NCI-H128 (cell line): ENCODE results near the gene PPP1R16B.

Source experiments
- DNase-seq: peaks from one replicate; lab custom pipeline; 2025; ENCODE audit not compliant: unreplicated experiment; lab: John Stamatoyannopoulos, UW

Gene PPP1R16B

GRCh38 chr20:38825901-38826625 is 20.6 kb downstream of the PPP1R16B start:
- peak; percentile 60 for DNase-seq

- no peak for DNase-seq
These were observed 22.3 kb downstream of the PPP1R16B start for GRCh38 chr20:38827770-38828281.

GRCh38 chr20:38828514-38829295 is 23.2 kb downstream of the PPP1R16B start:
- DNase-seq = no peak

- DNase-seq = no peak
These were observed 23.9 kb downstream of the PPP1R16B start for GRCh38 chr20:38829296-38829875.

- no peak for DNase-seq
These were observed 24.9 kb downstream of the PPP1R16B start for GRCh38 chr20:38830356-38830755.

GRCh38 chr20:38831049-38831691 is 25.7 kb downstream of the PPP1R16B start:
- no peak for DNase-seq

- DNase-seq = no peak
These were observed 26.6 kb downstream of the PPP1R16B start for GRCh38 chr20:38831995-38832620.

GRCh38 chr20:38833154-38833856 is 27.8 kb downstream of the PPP1R16B start:
- DNase-seq = no peak

GRCh38 chr20:38833857-38834164 is 28.3 kb downstream of the PPP1R16B start:
- no peak for DNase-seq

GRCh38 chr20:38834868-38835267 is 29.4 kb downstream of the PPP1R16B start:
- DNase-seq = no peak

GRCh38 chr20:38835792-38836191 is 30.3 kb downstream of the PPP1R16B start:
- no peak for DNase-seq

GRCh38 chr20:38836991-38837390 is 31.5 kb downstream of the PPP1R16B start:
- no peak for DNase-seq

- DNase-seq = no peak
These were observed 32.8 kb downstream of the PPP1R16B start for GRCh38 chr20:38838326-38838725.

GRCh38 chr20:38839563-38839962 is 34.1 kb downstream of the PPP1R16B start:
- DNase-seq = no peak

- DNase-seq = no peak
These were observed 34.8 kb downstream of the PPP1R16B start for GRCh38 chr20:38840053-38840893.

GRCh38 chr20:38840894-38841470 is 35.5 kb downstream of the PPP1R16B start:
- DNase-seq = no peak

GRCh38 chr20:38841570-38841969 is 36.1 kb downstream of the PPP1R16B start:
- DNase-seq = no peak

- no peak for DNase-seq
These were observed 36.5 kb downstream of the PPP1R16B start for GRCh38 chr20:38842026-38842425.

- no peak for DNase-seq
These were observed 37.1 kb downstream of the PPP1R16B start for GRCh38 chr20:38842558-38842981.
